Inferior parietal cortex (tissue), 1 donor: ENCODE results near the gene COMMD4.
"Not testable (repeated sequence)": the region's sequence is repeated elsewhere in the genome, so short reads cannot be mapped to it uniquely, and the experiment has no call there.

Experiments
- DNase-seq: peaks from one replicate; pipeline ENCODE4 v3.0.0-alpha.2; 2016; ENCODE audit errors: extremely low spot score

Gene COMMD4

GRCh38 chr15:75335705-75336355, at the start of gene COMMD4:
Gene COMMD4 (plus strand): TSS chr15:75336063. CDS start chr15:75336090, 27 bp downstream.
- peak; percentile 98 for DNase-seq

DNA sequence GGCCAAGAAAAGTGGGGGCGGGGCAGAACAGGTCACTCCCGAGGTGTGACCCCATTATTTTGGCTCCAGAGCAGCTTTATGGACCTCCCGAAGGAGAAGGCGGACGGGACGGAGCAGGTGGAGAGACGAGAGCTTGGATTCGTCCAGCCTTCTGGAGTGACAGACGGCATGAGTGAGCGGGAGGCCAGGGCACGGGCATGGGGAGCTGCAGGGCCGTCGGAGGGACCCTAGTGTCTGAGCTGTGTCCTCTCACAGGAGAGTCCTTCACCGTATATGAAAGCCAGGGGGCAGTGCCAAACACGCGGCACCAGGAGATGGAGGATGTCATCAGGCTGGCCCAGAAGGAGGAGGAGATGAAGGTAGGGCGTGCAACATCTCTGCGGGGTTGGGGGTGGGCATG, 42.2 kb upstream of the COMMD4 start:
- DNase-seq, result not testable (repeated sequence)

GRCh38 chr15:75298541-75299310, 37.1 kb upstream of the COMMD4 start:
- DNase-seq, result not testable (repeated sequence)

GRCh38 chr15:75299311-75299688, 36.6 kb upstream of the COMMD4 start:
- DNase-seq, result not testable (repeated sequence)

- not testable (repeated sequence) for DNase-seq
Observed at GRCh38 chr15:75300026-75300425, 35.8 kb upstream of the COMMD4 start.

DNA sequence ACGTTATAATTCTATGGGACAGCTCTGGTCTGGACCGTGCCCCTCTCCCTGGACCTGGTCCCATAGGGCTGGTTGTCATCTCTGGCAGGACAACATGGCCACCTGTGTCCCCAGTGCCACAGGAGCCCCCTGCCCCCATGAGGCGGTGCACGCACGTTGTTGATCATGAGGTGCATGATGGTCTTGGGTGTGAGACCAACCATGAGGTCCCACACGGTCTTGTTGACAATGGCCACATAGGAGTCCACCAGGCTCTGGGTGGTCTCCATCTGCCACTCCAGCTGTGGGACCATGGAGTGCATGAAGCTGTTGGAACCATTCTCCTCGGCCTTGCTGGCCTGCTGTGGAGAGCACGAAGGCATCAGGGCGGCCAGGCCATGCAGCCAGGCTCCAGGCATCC, 33.5 kb upstream of the COMMD4 start:
- no peak for DNase-seq

DNA sequence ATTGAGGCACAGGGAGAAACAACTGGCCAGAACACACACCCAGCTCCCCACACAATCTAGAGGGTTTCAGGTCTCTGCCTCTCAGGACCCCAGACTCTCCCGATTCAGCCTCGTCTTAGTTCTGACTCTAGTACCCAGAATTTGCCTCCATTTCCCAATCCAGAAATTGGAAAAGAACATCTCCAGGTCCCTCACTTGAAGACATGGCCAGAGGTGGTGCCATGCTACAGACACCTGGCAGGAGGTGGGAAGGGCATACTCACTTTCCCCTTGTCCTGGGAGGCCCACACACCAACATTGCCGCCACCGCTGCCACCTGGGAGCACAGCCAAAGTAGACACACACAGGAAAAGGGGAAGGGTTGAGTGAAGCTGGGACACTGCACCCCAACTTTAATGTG, 33.1 kb upstream of the COMMD4 start:
- DNase-seq, result not testable (repeated sequence)

DNA sequence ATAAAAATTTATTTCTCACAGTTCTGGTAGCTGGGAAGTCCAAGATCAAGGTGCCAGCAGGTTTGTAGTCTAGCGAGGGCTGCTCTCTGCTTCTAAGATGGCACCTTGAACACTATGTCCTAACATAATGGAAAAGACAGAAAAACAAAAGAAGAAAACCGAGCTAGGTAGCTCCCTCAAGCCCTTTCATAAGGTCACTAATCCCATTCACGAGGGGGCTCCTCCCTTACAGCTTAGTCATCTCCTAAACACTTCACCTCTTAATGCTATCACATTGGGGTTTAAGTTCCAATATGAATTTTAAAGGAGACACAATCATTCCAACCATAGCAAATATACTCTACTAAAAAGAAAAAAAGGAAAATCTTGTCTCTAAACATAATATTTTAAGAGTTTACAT, 29.7 kb upstream of the COMMD4 start:
- DNase-seq, result no peak

GRCh38 chr15:75307778-75308390, 28.0 kb upstream of the COMMD4 start:
- DNase-seq, result peak; percentile 2

- DNase-seq, result no peak
Observed at GRCh38 chr15:75309711-75310110, 26.2 kb upstream of the COMMD4 start.

DNA sequence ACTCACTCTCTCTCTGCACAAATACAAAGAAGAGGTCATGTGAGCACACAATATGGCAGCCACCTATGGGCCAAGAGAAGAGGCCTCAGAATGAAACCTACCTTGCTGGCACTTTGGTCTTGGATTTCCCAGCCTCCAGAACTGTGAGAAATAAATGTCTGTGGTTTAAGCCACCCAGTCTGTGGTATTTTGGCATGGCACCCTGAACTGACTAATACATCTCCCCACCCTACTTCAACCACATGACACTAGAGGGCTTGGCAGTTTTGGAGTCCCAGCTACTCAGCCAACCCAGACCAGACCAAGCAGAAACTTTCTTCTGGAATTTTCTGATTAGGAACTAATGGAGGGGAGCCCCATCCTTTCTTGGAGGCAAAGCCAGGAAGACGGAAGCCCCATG, 23.3 kb upstream of the COMMD4 start:
- DNase-seq, result not testable (repeated sequence)

DNA sequence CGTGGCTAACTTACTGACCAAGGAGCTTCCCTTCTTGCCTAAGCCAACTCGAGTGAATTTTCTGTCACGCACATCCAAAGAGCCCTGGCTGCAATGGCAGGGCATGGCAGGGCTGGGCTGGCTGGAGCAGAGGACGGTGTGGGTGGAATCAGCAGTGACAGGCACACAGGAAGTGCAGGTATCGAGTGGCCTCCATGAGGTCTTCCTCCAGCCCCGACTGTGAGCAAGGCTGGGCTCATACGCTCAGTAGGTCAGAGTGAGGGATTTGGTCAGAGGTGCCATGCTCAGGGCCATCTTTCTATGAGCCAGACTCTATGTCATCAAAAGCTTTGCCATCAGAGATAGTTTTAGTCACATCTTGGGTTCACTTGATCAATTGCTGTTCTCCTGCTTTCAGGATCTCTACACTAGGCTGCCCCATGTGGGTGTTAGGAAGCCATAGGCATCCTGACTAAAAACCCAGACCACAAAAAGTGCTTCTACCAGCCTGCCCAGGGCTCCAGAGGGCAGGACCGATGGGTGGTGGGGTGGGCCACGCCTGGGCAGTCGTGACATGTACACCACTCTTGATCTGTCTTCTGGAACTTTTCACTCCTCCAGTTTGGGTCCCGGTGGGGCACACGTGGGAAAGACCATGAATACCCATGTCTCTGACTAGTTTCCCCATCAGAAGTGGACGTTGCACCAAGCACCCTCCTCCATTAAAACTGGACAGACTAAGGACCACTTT, 22.6 kb upstream of the COMMD4 start:
- DNase-seq, result no peak

GRCh38 chr15:75314552-75315290, 21.1 kb upstream of the COMMD4 start:
- DNase-seq, result no peak

DNA sequence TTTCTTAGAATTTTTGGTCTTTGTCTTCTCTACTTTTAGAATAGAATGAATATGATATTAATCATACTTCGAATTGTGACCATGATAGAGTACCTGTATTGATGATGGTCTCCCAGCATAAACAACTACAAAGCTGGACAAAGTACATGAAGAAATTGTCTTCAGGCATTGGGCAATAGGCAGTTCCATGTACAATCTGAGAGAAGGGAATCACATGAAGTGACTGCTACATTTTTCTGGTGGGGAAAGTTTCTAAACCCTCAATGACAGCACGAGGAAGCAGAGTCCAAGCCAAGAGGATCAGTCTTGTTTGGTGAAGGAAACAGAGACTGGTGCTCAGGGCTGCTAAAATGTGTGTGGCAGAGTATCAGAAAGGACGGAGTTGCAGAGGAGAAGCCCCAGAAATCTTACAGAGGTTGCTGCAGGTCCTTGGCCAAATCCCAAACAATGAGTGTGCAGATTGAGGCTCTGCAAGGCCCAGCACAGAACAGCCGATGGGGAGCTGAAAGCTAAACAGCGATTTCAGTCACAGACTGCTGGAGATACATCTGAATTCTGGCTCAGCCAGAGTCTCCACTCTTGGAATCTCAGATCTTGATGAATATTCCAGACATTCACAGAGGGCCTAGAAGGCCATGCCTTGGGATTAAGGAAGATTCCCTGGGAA, 16.5 kb upstream of the COMMD4 start:
- not testable (repeated sequence) for DNase-seq

GRCh38 chr15:75321711-75322110, 14.2 kb upstream of the COMMD4 start:
- no peak for DNase-seq

- no peak for DNase-seq
Observed at GRCh38 chr15:75325922-75326321, 9.9 kb upstream of the COMMD4 start.

DNA sequence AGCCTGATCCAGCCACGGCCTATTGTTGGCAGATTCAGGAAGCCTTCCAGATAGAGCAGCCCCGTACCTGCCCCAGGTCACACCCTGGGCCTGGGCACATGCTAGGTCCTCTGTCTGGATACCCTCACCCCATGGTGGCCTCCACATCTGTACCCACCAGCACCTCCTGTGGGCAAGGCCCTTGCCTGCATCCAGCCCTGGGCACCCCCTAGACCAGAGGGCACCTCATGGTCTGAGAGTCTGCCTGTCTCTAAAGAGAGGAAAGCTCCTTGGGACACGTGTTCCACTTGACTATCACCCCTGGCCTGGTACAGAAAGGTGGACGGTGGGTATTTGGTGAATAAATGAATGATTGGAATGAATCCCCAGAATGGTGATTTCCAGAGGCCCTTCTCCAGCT, 8.9 kb upstream of the COMMD4 start:
- DNase-seq, result no peak

DNA sequence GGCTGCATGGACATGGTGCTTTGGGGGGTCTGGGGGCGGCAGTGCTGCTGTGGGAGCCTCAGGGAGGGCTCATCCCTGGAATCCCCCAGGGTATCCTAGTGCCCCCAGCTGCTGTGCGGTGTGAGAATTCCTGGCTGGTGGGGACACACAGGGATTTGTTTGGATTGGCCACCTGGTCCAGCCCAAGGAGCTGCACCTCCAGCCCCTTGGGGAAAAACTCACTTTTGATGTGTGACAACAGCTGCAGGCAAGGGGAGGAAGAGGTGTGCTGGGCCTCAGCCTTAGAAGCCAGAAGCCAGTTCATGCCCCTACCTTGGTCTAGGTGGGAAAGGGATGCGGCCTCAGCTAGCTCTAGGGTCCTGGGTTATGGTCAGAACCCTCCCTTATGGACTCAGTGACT, 8.4 kb upstream of the COMMD4 start:
- no peak for DNase-seq

GRCh38 chr15:75328493-75329314, 7.2 kb upstream of the COMMD4 start:
- no peak for DNase-seq

GRCh38 chr15:75329571-75329970, 6.3 kb upstream of the COMMD4 start:
- DNase-seq, result no peak
